Naive B cell (primary cell): ENCODE measurements around the gene TUBA1C. TPM values are rescaled to one million over a fixed set of nuclear protein-coding genes. Genes with fewer than 3 reads are reported as not detected.
"Not testable (repeated sequence)": the region's sequence is repeated elsewhere in the genome, so short reads cannot be mapped to it uniquely, and the experiment has no call there.

ENCODE experiments used
- ATAC-seq, 2 donors: fragments of 150-1000 bp; cut with Tn5 transposase; 2 replicates each; pipeline ENCODE4 v1.10.0; 2021; ENCODE audit warnings: low read depth in 2 of 2, mild to moderate bottlenecking in 2 of 2, moderate library complexity in 2 of 2
- DNase-seq: peaks from one replicate; pipeline ENCODE4 v3.0.0; 2022
- H3K27ac Mint-ChIP-seq, 6 donors: one replicate each; pipeline ENCODE4 v1.8.0; 2020 to 2022; ENCODE audit warnings: mild to moderate bottlenecking in 6 of 6, mixed read lengths in 6 of 6, moderate library complexity in 5 of 6, inconsistent platforms in 2 of 6
- H3K27me3 Mint-ChIP-seq, 3 donors: one replicate each; pipeline ENCODE4 v1.8.0; 2021 to 2022; ENCODE audit warnings: mixed read lengths in 3 of 3, mild to moderate bottlenecking in 1 of 3
- H3K36me3 Mint-ChIP-seq, 2 donors: one replicate each; pipeline ENCODE4 v1.8.0; 2020 to 2022; ENCODE audit warnings: mixed read lengths in 2 of 2, inconsistent platforms in 1 of 2, mild to moderate bottlenecking in 1 of 2
- H3K4me1 Mint-ChIP-seq, 3 donors: one replicate each; pipeline ENCODE4 v1.8.0; 2020 to 2022; ENCODE audit warnings: mixed read lengths in 3 of 3, inconsistent platforms in 1 of 3, mild to moderate bottlenecking in 1 of 3, moderate library complexity in 1 of 3
- H3K4me3 Mint-ChIP-seq, 8 donors: one replicate each; pipeline ENCODE4 v1.8.0; 2020 to 2022; ENCODE audit warnings: mild to moderate bottlenecking in 8 of 8, mixed read lengths in 8 of 8, moderate library complexity in 8 of 8, inconsistent platforms in 2 of 8
- H3K9me3 Mint-ChIP-seq, 7 donors: one replicate each; pipeline ENCODE4 v1.8.0; 2020 to 2022; ENCODE audit warnings: mixed read lengths in 7 of 7, mild to moderate bottlenecking in 5 of 7, inconsistent platforms in 2 of 7, moderate library complexity in 1 of 7
- polyA plus RNA-seq, 6 donors: library from polyadenylated mRNA; unstranded; fragments of 300-500 nt; fragmentation: Illumina TruSeq; gene quantifications; one replicate each; pipeline ENCODE4 v1.2.3, GENCODE V29; 2021; ENCODE audit warnings: low read depth in 6 of 6

TUBA1C gene
- polyA plus RNA-seq, 6 donors from 2014 or later = 17.0 to 38.9 (median 31.9) TPM

DNA sequence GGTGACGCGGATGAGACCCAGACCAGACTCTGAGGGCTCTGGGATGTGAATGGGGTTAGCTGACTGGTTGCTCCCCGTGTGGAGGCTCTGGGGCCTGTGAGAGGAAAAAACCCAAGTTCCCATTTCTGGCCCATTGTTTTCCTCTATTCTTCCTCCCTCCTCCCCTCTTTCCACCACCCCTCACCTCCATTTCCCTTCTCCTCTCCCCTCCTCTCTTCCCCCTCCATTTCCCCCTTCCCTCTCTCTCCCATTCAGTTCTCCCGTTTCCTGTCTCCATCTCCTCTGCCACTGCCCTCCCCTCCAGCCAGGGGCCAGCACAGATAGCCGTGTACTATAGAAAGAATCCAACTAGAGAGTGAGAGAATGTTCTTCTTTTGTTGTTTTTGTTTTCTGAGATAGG is 17.4 kb downstream of the TUBA1C start:
- ATAC-seq (no peak), DNase-seq (no peak)
- Mint-ChIP-seq H3K9me3 (no peaks in the 10 kb centered on the region), H3K4me3 (no peak overlapping the region), H3K27me3 (peaks cover 10 to 46% (median 35%) of the 10 kb centered on the region in 3 donors), H3K36me3 (no peaks in the 10 kb centered on the region), H3K27ac (peak overlapping the region in 1 of 6 donors; percentile 76), H3K4me1 (no peaks in the 10 kb centered on the region)

DNA sequence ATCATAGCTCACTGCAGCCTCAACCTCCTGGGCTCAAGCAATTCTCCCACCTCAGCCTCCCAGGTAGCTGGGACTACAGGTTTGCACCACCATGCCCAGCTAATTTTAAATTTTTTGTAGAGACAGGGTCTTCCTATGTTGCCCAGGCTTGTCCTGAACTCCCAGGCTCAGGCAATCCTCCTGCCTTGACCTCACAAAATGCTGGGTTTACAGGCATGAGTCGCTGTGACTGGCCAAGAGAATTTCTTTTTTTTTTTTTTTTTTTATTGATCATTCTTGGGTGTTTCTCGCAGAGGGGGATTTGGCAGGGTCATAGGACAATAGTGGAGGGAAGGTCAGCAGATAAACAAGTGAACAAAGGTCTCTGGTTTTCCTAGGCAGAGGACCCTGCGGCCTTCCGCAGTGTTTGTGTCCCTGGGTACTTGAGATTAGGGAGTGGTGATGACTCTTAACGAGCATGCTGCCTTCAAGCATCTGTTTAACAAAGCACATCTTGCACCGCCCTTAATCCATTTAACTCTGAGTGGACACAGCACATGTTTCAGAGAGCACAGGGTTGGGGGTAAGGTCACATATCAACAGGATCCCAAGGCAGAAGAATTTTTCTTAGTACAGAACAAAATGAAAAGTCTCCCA is 18.0 kb downstream of the TUBA1C start:
- not testable (repeated sequence) for DNase-seq, H3K4me1 Mint-ChIP-seq, H3K36me3 Mint-ChIP-seq, H3K27ac Mint-ChIP-seq, ATAC-seq, H3K9me3 Mint-ChIP-seq, H3K4me3 Mint-ChIP-seq
- H3K27me3 Mint-ChIP-seq = peaks cover 15 to 51% (median 40%) of the 10 kb centered on the region in 3 donors

DNA sequence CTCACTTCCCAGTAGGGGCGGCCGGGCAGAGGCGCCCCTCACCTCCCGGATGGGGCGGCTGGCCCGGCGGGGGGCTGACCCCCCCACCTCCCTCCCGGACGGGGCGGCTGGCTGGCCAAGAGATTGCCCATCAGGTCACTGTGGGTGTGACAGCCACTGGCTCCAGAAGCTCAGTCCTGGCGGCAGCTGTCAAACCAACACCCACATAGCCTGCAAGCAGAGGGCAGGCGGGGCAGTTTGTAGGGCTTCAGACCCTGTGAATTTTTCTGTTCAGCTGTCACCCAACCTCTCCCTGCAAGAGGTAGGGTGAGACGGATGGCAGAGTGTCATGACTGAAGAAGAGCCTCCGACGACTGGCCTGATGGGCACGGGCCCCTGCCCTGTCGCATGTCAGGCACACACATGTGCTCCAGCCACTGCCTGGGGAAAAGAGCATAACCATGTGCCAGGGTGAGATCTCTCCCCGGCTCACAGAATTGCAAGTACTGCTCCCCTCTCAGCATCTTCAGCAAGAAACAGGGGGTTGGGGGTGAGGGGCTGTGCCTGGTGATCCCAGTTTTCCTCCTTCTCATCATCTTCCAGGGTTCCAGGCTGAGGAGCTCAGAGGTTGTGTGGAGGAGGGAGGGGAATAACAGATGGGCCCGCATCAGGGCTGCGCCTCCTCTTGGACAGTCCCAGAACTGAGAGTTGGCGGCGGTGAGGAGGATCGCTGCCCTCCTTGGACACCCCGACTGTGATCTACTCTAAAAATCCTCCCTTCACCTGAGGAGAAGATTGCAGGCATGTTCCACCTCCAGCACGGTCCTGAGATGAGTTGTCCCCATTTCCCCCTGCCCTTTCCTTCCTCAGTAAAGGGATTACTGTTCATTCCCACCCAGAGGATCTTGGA is 18.9 kb downstream of the TUBA1C start:
- Mint-ChIP-seq H3K27me3 (peaks cover 23 to 61% (median 50%) of the 10 kb centered on the region in 3 donors), H3K27ac (no peak overlapping the region), H3K4me1 (peaks cover 0 to 8% (median 0%) of the 10 kb centered on the region in 3 donors), H3K36me3 (no peaks in the 10 kb centered on the region), H3K9me3 (no peaks in the 10 kb centered on the region), H3K4me3 (no peak overlapping the region)
- no peak for DNase-seq
- ATAC-seq = no peak

DNA sequence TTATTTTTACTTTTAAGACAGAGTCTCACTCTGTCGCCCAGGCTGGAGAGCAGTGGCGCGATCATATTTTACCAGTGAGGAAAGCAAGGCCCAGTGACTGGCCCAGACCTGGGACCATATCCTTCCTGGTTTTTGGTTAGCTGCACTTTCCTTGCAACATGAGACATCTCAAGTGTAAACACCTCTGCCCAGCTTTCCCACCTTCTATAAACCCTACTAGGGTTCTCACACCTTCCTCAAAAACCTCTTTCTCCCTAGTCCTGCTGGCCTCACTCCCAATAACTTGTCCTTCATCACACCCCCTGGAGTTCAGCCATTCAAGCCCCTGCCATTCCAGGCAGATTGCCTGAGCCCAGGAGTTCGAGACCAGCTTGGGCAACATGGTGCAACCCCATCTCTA is 19.8 kb downstream of the TUBA1C start:
- DNase-seq (no peak), ATAC-seq (no peak)
- H3K9me3 Mint-ChIP-seq = no peaks in the 10 kb centered on the region
- H3K36me3 Mint-ChIP-seq = no peaks in the 10 kb centered on the region
- H3K4me1 Mint-ChIP-seq = peaks cover 0 to 8% (median 0%) of the 10 kb centered on the region in 3 donors
- no peak overlapping the region for H3K4me3 Mint-ChIP-seq
- no peak overlapping the region for H3K27ac Mint-ChIP-seq
- H3K27me3 Mint-ChIP-seq = peaks cover 23 to 58% (median 48%) of the 10 kb centered on the region in 3 donors

DNA sequence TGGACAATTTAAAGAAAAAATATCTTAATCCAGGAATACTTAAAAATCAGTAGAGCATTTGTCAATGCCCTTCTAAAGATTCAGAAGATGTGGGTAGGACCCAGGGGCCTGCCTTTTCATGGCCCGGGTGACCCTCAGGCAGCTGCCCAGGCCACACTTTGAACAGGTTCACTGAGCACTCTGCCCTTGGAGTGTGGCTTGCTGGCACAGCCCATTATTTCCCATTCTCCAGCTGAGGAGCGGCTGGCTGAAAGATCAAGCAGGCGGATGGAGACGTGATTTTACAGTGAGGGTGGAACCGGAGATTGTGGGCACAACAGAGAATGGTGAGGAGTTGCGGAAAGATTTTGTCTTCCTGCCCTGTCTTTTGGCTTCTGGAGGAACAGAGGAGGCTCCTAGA is 23.0 kb downstream of the TUBA1C start:
- DNase-seq (no peak), ATAC-seq (no peak)
- Mint-ChIP-seq H3K4me1 (peaks cover 0 to 8% (median 0%) of the 10 kb centered on the region in 3 donors), H3K27ac (no peak overlapping the region), H3K4me3 (no peak overlapping the region), H3K9me3 (no peaks in the 10 kb centered on the region), H3K36me3 (no peaks in the 10 kb centered on the region), H3K27me3 (peaks cover 27 to 64% (median 59%) of the 10 kb centered on the region in 3 donors)

DNA sequence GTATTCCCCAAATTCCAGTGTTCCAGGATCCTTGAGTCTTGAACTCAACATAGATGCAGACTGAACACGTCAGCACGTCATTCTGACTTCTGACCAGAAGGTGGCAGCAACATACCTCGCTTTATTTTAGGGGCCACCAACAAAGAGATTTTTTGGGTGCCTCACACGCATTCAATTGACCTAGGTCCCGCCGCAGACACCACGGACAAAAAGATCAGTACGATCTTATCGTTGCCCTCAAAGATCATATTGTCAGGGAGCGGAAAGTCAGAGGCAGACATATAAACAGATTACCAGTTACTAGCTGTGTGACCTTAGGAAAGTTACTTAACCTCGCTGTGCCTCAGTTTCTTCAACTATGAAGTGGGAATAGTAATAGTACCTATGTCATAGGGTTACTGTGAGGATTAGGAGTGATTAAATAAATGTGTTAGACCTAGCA is 23.6 kb downstream of the TUBA1C start:
- Mint-ChIP-seq H3K27ac (peak overlapping the region in 1 of 6 donors; percentile 8), H3K9me3 (no peaks in the 10 kb centered on the region), H3K4me3 (no peak overlapping the region), H3K36me3 (no peaks in the 10 kb centered on the region), H3K4me1 (peaks cover 0 to 8% (median 0%) of the 10 kb centered on the region in 3 donors), H3K27me3 (peaks cover 30 to 70% (median 59%) of the 10 kb centered on the region in 3 donors)
- peak; percentile 65 for DNase-seq
- ATAC-seq = peak; percentile 68 to 74

DNA sequence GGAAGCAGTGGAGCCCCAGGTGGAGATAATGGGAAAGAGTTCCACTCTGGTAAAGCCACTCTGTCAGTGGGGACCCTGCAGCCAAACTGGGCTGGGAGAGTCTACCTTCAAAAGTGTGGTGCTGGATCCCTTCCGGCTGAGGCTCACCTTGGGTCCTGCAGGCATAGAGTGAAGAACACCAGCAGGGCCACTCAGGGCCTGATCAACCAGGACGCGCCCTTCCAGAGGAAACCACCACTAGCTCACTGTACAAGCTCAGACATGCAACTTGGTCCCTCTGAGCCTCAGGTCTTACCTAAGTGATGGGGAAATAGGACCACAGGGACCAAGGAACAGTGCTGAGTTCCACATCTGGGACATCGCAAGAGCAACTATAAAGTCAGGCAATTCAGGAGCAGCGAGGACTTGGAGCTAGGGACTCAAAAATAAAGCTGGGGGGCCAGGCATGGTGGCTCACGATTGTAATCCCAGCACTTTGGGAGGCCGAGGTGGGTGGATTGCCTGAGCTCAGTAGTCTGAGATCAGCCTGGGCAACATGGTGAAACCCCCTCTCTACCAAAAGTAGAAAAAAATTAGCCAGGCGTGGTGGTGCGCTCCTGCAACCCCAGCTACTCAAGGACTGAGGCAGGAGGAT is 24.2 kb downstream of the TUBA1C start:
- Mint-ChIP-seq H3K9me3 (no peaks in the 10 kb centered on the region), H3K27ac (no peak overlapping the region), H3K4me1 (peaks cover 0 to 8% (median 0%) of the 10 kb centered on the region in 3 donors), H3K4me3 (no peak overlapping the region), H3K36me3 (no peaks in the 10 kb centered on the region), H3K27me3 (peaks cover 36 to 72% (median 64%) of the 10 kb centered on the region in 3 donors)
- no peak for DNase-seq
- no peak for ATAC-seq

DNA sequence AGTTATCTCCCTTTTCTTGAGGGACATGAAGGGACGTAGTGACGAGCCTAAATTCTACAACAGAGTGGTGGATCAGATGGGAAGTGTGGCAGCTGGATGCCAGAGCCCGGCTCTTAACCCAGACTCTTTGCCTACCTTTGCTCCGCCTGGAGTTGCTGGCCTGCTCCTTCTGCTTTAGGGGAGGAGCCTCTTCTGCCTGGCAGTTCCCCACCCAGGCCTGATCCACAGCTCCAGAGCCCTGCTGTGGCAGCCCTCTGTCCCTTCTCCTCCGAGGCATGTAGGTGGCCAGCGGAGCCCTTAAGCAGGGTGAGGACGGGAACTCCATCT is 27.8 kb downstream of the TUBA1C start:
- ATAC-seq (no peak), DNase-seq (no peak)
- no peaks in the 10 kb centered on the region for H3K36me3 Mint-ChIP-seq
- H3K9me3 Mint-ChIP-seq = no peaks in the 10 kb centered on the region
- H3K27me3 Mint-ChIP-seq = peaks cover 42 to 86% (median 72%) of the 10 kb centered on the region in 3 donors
- peaks cover 12 to 22% (median 13%) of the 10 kb centered on the region in 3 donors for H3K4me1 Mint-ChIP-seq
- no peak overlapping the region for H3K4me3 Mint-ChIP-seq
- no peak overlapping the region for H3K27ac Mint-ChIP-seq

DNA sequence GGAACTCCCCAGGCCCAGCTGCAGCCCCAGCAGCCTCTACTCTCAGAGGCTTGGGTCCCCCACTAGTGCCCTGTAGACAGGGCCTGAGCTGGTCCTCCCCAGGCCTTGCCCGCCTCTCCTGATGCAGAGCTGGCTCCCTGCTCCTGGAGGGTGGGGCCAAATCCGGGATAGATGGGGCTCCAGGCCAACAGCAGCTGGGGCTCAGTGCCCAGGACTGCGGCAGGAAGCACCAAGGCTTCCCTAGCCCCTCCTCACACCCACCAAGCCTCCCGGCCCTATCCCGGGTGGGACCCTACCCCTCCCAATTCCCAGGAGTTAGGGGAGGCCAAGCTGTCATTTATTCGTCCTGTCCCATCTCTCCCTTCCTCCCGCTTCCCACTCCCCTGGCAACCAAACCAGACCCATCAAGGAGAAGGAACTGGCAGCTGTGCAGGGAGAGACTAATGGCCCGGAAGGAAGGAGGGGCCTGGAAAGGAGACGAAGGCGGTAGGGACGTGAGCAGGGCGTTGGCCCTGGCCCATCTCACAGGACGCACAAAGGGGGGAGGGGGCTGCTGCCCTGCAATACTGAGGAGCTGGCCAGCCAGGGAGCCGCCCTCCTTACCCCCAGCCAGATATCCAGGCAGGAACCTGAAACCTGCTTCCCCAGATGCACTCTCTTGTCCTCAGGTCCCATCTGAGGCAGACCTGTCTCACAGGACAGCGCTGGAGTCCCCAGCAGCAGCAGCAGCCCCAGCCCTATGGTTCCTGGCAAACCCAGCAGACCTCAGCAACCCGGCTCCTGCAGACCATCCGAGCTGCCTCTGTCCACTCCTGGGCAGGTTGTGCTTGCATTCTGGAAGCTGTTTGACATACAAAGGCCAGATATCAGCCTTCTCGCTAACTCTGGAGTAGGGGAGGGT is 28.4 kb downstream of the TUBA1C start:
- DNase-seq (no peak), ATAC-seq (no peak)
- peaks cover 42 to 86% (median 72%) of the 10 kb centered on the region in 3 donors for H3K27me3 Mint-ChIP-seq
- H3K9me3 Mint-ChIP-seq = no peaks in the 10 kb centered on the region
- H3K27ac Mint-ChIP-seq = peak overlapping the region in 1 of 6 donors; percentile 59
- no peaks in the 10 kb centered on the region for H3K36me3 Mint-ChIP-seq
- H3K4me3 Mint-ChIP-seq = peak overlapping the region in 1 of 8 donors; percentile 12
- peaks cover 7 to 26% (median 19%) of the 10 kb centered on the region in 3 donors for H3K4me1 Mint-ChIP-seq

DNA sequence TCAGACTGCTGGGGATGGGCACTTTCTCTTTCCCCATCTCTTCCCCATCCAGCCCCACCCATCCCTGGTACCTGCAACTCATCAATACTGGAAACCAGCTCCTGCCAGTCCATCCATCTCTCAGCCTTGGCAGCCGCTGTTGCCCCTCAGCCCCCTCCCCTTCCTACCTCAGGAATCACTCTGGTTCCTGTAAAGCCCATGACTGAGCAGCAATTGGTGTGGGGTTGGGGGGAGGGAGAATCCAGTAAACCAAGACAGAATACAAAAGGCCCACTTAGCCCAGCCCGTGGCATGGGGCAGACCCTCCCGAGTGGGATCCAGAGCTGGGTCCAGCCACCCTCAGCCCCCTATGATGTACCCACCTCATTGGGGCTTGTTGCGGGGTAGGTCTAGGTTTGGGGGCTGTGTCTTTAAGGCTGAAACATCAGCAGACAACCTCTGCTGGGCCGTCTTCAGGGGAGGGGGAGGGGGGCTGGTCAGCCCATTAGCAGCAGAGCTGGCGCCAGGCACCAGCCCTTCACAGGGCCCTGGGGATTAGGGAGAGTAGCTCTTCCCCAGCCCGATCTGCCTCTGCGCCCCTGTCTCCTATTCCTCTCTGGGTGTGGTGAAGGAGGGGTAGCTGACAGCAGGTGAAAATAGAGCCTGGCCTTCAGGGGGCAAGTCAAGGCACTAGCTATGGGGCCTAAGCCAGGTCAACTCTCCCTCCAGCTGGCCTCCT is 29.4 kb downstream of the TUBA1C start:
- H3K27ac Mint-ChIP-seq = no peak overlapping the region
- ATAC-seq (no peak), DNase-seq (no peak)
- H3K4me3 Mint-ChIP-seq = no peak overlapping the region
- no peaks in the 10 kb centered on the region for H3K36me3 Mint-ChIP-seq
- H3K4me1 Mint-ChIP-seq = peaks cover 4 to 32% (median 24%) of the 10 kb centered on the region in 3 donors
- peaks cover 46 to 86% (median 72%) of the 10 kb centered on the region in 3 donors for H3K27me3 Mint-ChIP-seq
- H3K9me3 Mint-ChIP-seq = no peaks in the 10 kb centered on the region

DNA sequence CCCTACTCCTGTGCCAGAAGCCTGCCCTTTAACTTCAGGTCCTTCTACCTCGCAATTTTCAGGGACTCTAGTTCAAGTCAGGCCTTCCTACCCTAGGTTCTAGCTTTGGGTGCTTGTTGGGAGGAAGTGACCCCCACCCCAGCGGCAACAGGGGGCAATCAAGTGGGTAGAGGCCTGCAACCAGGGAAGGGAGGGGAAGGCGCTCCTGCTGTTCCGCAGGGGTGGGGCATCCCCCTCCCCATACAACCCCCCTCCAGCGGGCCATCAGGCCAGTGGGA is 29.9 kb downstream of the TUBA1C start:
- ATAC-seq (no peak), DNase-seq (no peak)
- no peaks in the 10 kb centered on the region for H3K36me3 Mint-ChIP-seq
- no peak overlapping the region for H3K4me3 Mint-ChIP-seq
- H3K27me3 Mint-ChIP-seq = peaks cover 46 to 88% (median 70%) of the 10 kb centered on the region in 3 donors
- H3K27ac Mint-ChIP-seq = no peak overlapping the region
- H3K4me1 Mint-ChIP-seq = peaks cover 4 to 32% (median 24%) of the 10 kb centered on the region in 3 donors
- H3K9me3 Mint-ChIP-seq = no peaks in the 10 kb centered on the region

DNA sequence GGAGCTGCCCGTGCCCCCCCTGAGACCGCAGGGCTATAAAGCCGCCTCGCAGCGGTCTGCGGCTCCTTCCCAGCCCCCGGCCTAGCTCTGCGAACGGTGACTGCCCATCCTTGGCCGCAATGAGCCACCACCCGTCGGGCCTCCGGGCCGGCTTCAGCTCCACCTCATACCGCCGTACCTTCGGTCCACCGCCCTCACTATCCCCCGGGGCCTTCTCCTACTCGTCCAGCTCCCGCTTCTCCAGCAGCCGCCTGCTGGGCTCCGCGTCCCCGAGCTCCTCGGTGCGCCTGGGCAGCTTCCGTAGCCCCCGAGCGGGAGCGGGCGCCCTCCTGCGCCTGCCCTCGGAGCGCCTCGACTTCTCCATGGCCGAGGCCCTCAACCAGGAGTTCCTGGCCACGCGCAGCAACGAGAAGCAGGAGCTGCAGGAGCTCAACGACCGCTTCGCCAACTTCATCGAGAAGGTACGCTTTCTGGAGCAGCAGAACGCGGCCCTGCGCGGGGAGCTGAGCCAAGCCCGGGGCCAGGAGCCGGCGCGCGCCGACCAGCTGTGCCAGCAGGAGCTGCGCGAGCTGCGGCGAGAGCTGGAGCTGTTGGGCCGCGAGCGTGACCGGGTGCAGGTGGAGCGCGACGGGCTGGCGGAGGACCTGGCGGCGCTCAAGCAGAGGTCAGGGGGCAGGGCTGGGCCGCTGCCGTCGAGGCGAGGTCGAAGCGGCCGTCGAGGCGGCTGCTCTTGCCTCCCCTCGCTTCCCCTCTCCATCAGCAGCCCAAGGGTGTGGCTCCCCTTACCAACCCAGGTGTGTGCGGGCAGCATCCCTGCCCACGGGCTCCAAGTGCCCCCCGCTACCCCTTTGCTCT is 30.4 kb downstream of the TUBA1C start, which contains the start of gene PRPH:
Gene PRPH (plus strand): TSS at position 66 of the 855 bp plus-strand sequence. CDS start 54 bp downstream, at position 120.
- Mint-ChIP-seq H3K9me3 (no peaks in the 10 kb centered on the region), H3K4me3 (peak within 1 kb of the TSS in 4 of 8 donors; percentile 20 to 61 (median 26)), H3K36me3 (no peaks in the 10 kb centered on the region), H3K27me3 (peaks cover 46 to 87% (median 69%) of the 10 kb centered on the region in 3 donors), H3K27ac (peak within 1 kb of the TSS in 2 of 6 donors; percentile 37 to 78), H3K4me1 (peaks cover 4 to 32% (median 24%) of the 10 kb centered on the region in 3 donors)
- peak in 1 of 2 donors; percentile 18 for ATAC-seq
- DNase-seq = no peak
